ENCODE results near the gene VASP.

- no peak for TF ChIP-seq CTCF (IDR thresholded peaks at IDR 0.05)
- TF ChIP-seq POLR2A (IDR thresholded peaks at IDR 0.05), result no peak
Measured at GRCh38 chr19:45496349-45496953, 10.8 kb upstream of the VASP start.

Measured in lower leg skin (tissue), 3 donors.